ENCODE results near the gene TDRD10. TPM values are rescaled to one million over a fixed set of nuclear protein-coding genes. Genes with fewer than 3 reads are reported as not detected.
A peak's percentile ranks its signal among the peaks of the same experiment; 100 is the strongest.

The TDRD10 gene
- total and polyA plus RNA-seq, 7 donors, result 0.50 to 2.3 (median 0.84) TPM

GRCh38 chr1:154533952-154534844, 32.2 kb downstream of the TDRD10 start:
- no peaks in the 10 kb centered on the region for H3K27me3 ChIP-seq (ENCODE audit: insufficient read depth in 3 of 3, low read length in 2 of 3)
- H3K36me3 ChIP-seq (ENCODE audit: insufficient read depth in 1 of 2, low read depth in 1 of 2), result no peaks in the 10 kb centered on the region
- H3K27ac ChIP-seq, result no peak overlapping the region
- peak; percentile 32 for TF ChIP-seq CTCF (IDR thresholded peaks at IDR 0.05)
- DNase-seq (no peak), ATAC-seq (no peak)
- no peaks in the 10 kb centered on the region for H3K4me1 ChIP-seq
- H3K9me3 ChIP-seq, result no peaks in the 10 kb centered on the region
- no peak overlapping the region for H3K4me3 ChIP-seq
- intact Hi-C loops (cut with DNase I), result no loop called here
- 55 to 59% (median 57%) methylated on average over 11 of the region's 11 CpGs for WGBS, 3 donors

GRCh38 chr1:154536570-154536969, 34.6 kb downstream of the TDRD10 start:
- Histone ChIP-seq H3K27me3 (ENCODE audit: insufficient read depth in 3 of 3, low read length in 2 of 3) (no peaks in the 10 kb centered on the region), H3K9me3 (no peaks in the 10 kb centered on the region), H3K4me3 (no peak overlapping the region), H3K4me1 (no peaks in the 10 kb centered on the region), H3K27ac (no peak overlapping the region), H3K36me3 (ENCODE audit: insufficient read depth in 1 of 2, low read depth in 1 of 2) (no peaks in the 10 kb centered on the region)
- intact Hi-C loops (cut with DNase I), result no loop called here
- ATAC-seq, result no peak
- TF ChIP-seq CTCF (IDR thresholded peaks at IDR 0.05), result no peak
- DNase-seq, result no peak
- 46 to 59% (median 50%) methylated on average over 7 of the region's 7 CpGs for WGBS, 3 donors

GRCh38 chr1:154539486-154540483, 37.8 kb downstream of the TDRD10 start:
- no peak overlapping the region for H3K27ac ChIP-seq
- no peaks in the 10 kb centered on the region for H3K36me3 ChIP-seq (ENCODE audit: insufficient read depth in 1 of 2, low read depth in 1 of 2)
- ATAC-seq (no peak), DNase-seq (no peak)
- no peak overlapping the region for H3K4me3 ChIP-seq
- no peaks in the 10 kb centered on the region for H3K9me3 ChIP-seq
- intact Hi-C loops (cut with DNase I), result loop anchor here in 1 of 2 donors (10.0 kb wide), 1 partner anchor 215 kb away; the partner anchor contains the start of genes AQP10 and ATP8B2
- no peaks in the 10 kb centered on the region for H3K4me1 ChIP-seq
- no peak for TF ChIP-seq CTCF (IDR thresholded peaks at IDR 0.05)
- H3K27me3 ChIP-seq (ENCODE audit: insufficient read depth in 3 of 3, low read length in 2 of 3), result peaks cover 0 to 3% (median 0%) of the 10 kb centered on the region in 3 donors
- WGBS, 3 donors, result 84 to 89% (median 85%) methylated on average over 9 of the region's 9 CpGs

- H3K36me3 ChIP-seq (ENCODE audit: insufficient read depth in 1 of 2, low read depth in 1 of 2), result no peaks in the 10 kb centered on the region
- H3K27me3 ChIP-seq (ENCODE audit: insufficient read depth in 3 of 3, low read length in 2 of 3), result peaks cover 0 to 3% (median 0%) of the 10 kb centered on the region in 3 donors
- no peak for TF ChIP-seq CTCF (IDR thresholded peaks at IDR 0.05)
- ATAC-seq (no peak), DNase-seq (no peak)
- H3K4me3 ChIP-seq, result no peak overlapping the region
- WGBS, 3 donors, result 52 to 56% (median 55%) methylated on average over 6 of the region's 6 CpGs
- no peak overlapping the region for H3K27ac ChIP-seq
- no peaks in the 10 kb centered on the region for H3K9me3 ChIP-seq
- intact Hi-C loops (cut with DNase I), result loop anchor here in 1 of 2 donors (10.0 kb wide), 1 partner anchor 216 kb away; the partner anchor contains the start of genes AQP10 and ATP8B2
- no peaks in the 10 kb centered on the region for H3K4me1 ChIP-seq
Measured at GRCh38 chr1:154541231-154541630, 39.2 kb downstream of the TDRD10 start.

Data from psoas muscle (tissue), 8 donors.